Memory B cell (primary cell): Measurements from ENCODE around the gene TMCC1.

Experiments used
- ATAC-seq: fragments of 150-1000 bp; cut with Tn5 transposase; 2 replicates; pipeline ENCODE4 v1.10.0; 2021; ENCODE audit warnings: low read depth, mild to moderate bottlenecking, moderate library complexity
- DNase-seq, 2 donors: peaks; one replicate each; pipeline ENCODE4 v3.0.0; 2022; ENCODE audit warnings: low spot score in 2 of 2
- H3K27ac Mint-ChIP-seq: one replicate; pipeline ENCODE4 v1.8.0; 2022; ENCODE audit warnings: mild to moderate bottlenecking, moderate library complexity, mixed read lengths
- H3K27me3 Mint-ChIP-seq: one replicate; pipeline ENCODE4 v1.8.0; 2022; ENCODE audit warnings: mixed read lengths
- H3K36me3 Mint-ChIP-seq: one replicate; pipeline ENCODE4 v1.8.0; 2022; ENCODE audit warnings: mild to moderate bottlenecking, mixed read lengths
- H3K4me1 Mint-ChIP-seq: one replicate; pipeline ENCODE4 v1.8.0; 2022; ENCODE audit warnings: mixed read lengths
- H3K4me3 Mint-ChIP-seq: one replicate; pipeline ENCODE4 v1.8.0; 2022; ENCODE audit warnings: mild to moderate bottlenecking, moderate library complexity, mixed read lengths
- H3K9me3 Mint-ChIP-seq: one replicate; pipeline ENCODE4 v1.8.0; 2022; ENCODE audit warnings: mixed read lengths

The TMCC1 gene

GRCh38 chr3:129620828-129621559 is 272.5 kb downstream of the TMCC1 start:
- no peaks in the 10 kb centered on the region for H3K9me3 Mint-ChIP-seq
- DNase-seq, result no peak
- no peak overlapping the region for H3K4me3 Mint-ChIP-seq
- no peak for ATAC-seq
- peak overlapping the region; percentile 63 for H3K27ac Mint-ChIP-seq
- no peaks in the 10 kb centered on the region for H3K36me3 Mint-ChIP-seq
- H3K27me3 Mint-ChIP-seq, result peaks cover 4% of the 10 kb centered on the region
- peaks cover 12% of the 10 kb centered on the region for H3K4me1 Mint-ChIP-seq

- no peak overlapping the region for H3K27ac Mint-ChIP-seq
- H3K4me1 Mint-ChIP-seq, result peaks cover 12% of the 10 kb centered on the region
- no peaks in the 10 kb centered on the region for H3K36me3 Mint-ChIP-seq
- H3K9me3 Mint-ChIP-seq, result no peaks in the 10 kb centered on the region
- no peak overlapping the region for H3K4me3 Mint-ChIP-seq
- peak; percentile 27 for ATAC-seq
- DNase-seq, result no peak
- peaks cover 4% of the 10 kb centered on the region for H3K27me3 Mint-ChIP-seq
These were observed 273.8 kb downstream of the TMCC1 start for GRCh38 chr3:129619726-129620162.

GRCh38 chr3:129618901-129619671 is 274.4 kb downstream of the TMCC1 start:
- no peak for DNase-seq
- Mint-ChIP-seq H3K4me3 (peak overlapping the region; percentile 70), H3K27ac (no peak overlapping the region), H3K36me3 (no peaks in the 10 kb centered on the region), H3K4me1 (peaks cover 12% of the 10 kb centered on the region), H3K9me3 (no peaks in the 10 kb centered on the region), H3K27me3 (peaks cover 4% of the 10 kb centered on the region)
- no peak for ATAC-seq

GRCh38 chr3:129618186-129618820 is 275.2 kb downstream of the TMCC1 start:
- DNase-seq (no peak), ATAC-seq (no peak)
- Mint-ChIP-seq H3K36me3 (no peaks in the 10 kb centered on the region), H3K27ac (no peak overlapping the region), H3K4me1 (peaks cover 12% of the 10 kb centered on the region), H3K9me3 (no peaks in the 10 kb centered on the region), H3K27me3 (peaks cover 4% of the 10 kb centered on the region), H3K4me3 (peak overlapping the region; percentile 70)

- DNase-seq (no peak), ATAC-seq (no peak)
- H3K4me3 Mint-ChIP-seq, result no peak overlapping the region
- H3K27ac Mint-ChIP-seq, result no peak overlapping the region
- H3K9me3 Mint-ChIP-seq, result no peaks in the 10 kb centered on the region
- H3K36me3 Mint-ChIP-seq, result no peaks in the 10 kb centered on the region
- peaks cover 12% of the 10 kb centered on the region for H3K4me1 Mint-ChIP-seq
- peaks cover 4% of the 10 kb centered on the region for H3K27me3 Mint-ChIP-seq
These were observed 275.9 kb downstream of the TMCC1 start for GRCh38 chr3:129617381-129618185.

GRCh38 chr3:129616713-129617112 is 276.8 kb downstream of the TMCC1 start:
- ATAC-seq (no peak), DNase-seq (no peak)
- Mint-ChIP-seq H3K27ac (no peak overlapping the region), H3K9me3 (no peaks in the 10 kb centered on the region), H3K27me3 (peaks cover 4% of the 10 kb centered on the region), H3K4me3 (no peak overlapping the region), H3K36me3 (no peaks in the 10 kb centered on the region), H3K4me1 (peaks cover 12% of the 10 kb centered on the region)

GRCh38 chr3:129616291-129616690 is 277.2 kb downstream of the TMCC1 start:
- Mint-ChIP-seq H3K4me3 (no peak overlapping the region), H3K27ac (no peak overlapping the region), H3K4me1 (peaks cover 10% of the 10 kb centered on the region), H3K36me3 (no peaks in the 10 kb centered on the region), H3K27me3 (peaks cover 4% of the 10 kb centered on the region), H3K9me3 (no peaks in the 10 kb centered on the region)
- no peak for ATAC-seq
- DNase-seq, result no peak

GRCh38 chr3:129615751-129616281 is 277.7 kb downstream of the TMCC1 start:
- no peak for DNase-seq
- no peak overlapping the region for H3K27ac Mint-ChIP-seq

GRCh38 chr3:129614927-129615363 is 278.6 kb downstream of the TMCC1 start:
- no peak overlapping the region for H3K27ac Mint-ChIP-seq
- peaks cover 10% of the 10 kb centered on the region for H3K4me1 Mint-ChIP-seq

More at GRCh38 chr3:129615751-129616281, 277.7 kb downstream of the TMCC1 start:
- Mint-ChIP-seq H3K9me3 (no peaks in the 10 kb centered on the region), H3K4me1 (peaks cover 10% of the 10 kb centered on the region), H3K36me3 (no peaks in the 10 kb centered on the region), H3K4me3 (no peak overlapping the region), H3K27me3 (peaks cover 4% of the 10 kb centered on the region)
- no peak for ATAC-seq

GRCh38 chr3:129614435-129614834 is 279.1 kb downstream of the TMCC1 start:
- Mint-ChIP-seq H3K4me1 (peaks cover 10% of the 10 kb centered on the region), H3K9me3 (no peaks in the 10 kb centered on the region), H3K27ac (no peak overlapping the region), H3K4me3 (no peak overlapping the region), H3K36me3 (no peaks in the 10 kb centered on the region), H3K27me3 (peaks cover 4% of the 10 kb centered on the region)
- ATAC-seq, result no peak
- DNase-seq, result no peak

More at GRCh38 chr3:129614927-129615363, 278.6 kb downstream of the TMCC1 start:
- no peaks in the 10 kb centered on the region for H3K36me3 Mint-ChIP-seq
- DNase-seq, result no peak
- no peaks in the 10 kb centered on the region for H3K9me3 Mint-ChIP-seq
- no peak overlapping the region for H3K4me3 Mint-ChIP-seq
- H3K27me3 Mint-ChIP-seq, result peaks cover 4% of the 10 kb centered on the region
- no peak for ATAC-seq

GRCh38 chr3:129613367-129613740 is 280.2 kb downstream of the TMCC1 start:
- no peaks in the 10 kb centered on the region for H3K36me3 Mint-ChIP-seq
- ATAC-seq, result no peak
- H3K9me3 Mint-ChIP-seq, result no peaks in the 10 kb centered on the region
- no peak for DNase-seq
- H3K27ac Mint-ChIP-seq, result no peak overlapping the region
- peaks cover 7% of the 10 kb centered on the region for H3K4me1 Mint-ChIP-seq
- H3K4me3 Mint-ChIP-seq, result no peak overlapping the region
- H3K27me3 Mint-ChIP-seq, result peaks cover 4% of the 10 kb centered on the region

GRCh38 chr3:129612534-129613366 is 280.8 kb downstream of the TMCC1 start:
- Mint-ChIP-seq H3K4me1 (peaks cover 5% of the 10 kb centered on the region), H3K27me3 (peaks cover 5% of the 10 kb centered on the region), H3K4me3 (no peak overlapping the region), H3K36me3 (no peaks in the 10 kb centered on the region), H3K9me3 (no peaks in the 10 kb centered on the region), H3K27ac (no peak overlapping the region)
- DNase-seq, result no peak
- ATAC-seq, result no peak
